Thoracic aorta (tissue), 2 donors: ENCODE results near the gene FDXACB1. TPM values are rescaled to one million over a fixed set of nuclear protein-coding genes. Genes with fewer than 3 reads are reported as not detected.

Experiments
- ATAC-seq: fragments of 150-250 bp; one replicate; pipeline ENCODE4 v1.8.0; 2017; ENCODE audit warnings: low read depth; ENCODE audit not compliant: insufficient number of reproducible peaks, low FRiP score
- DNase-seq: peaks from one replicate; pipeline ENCODE4 v3.0.0-alpha.2; 2020; ENCODE audit warnings: low spot score
- H3K27ac ChIP-seq, 2 donors: fragments of 200-600 bp; sonication (generic); 1 replicate in 1 of 2; 2 replicates in 1 of 2; pipeline ENCODE4 v1.5.1; 2016; ENCODE audit warnings: mild to moderate bottlenecking in 2 of 2, moderate library complexity in 2 of 2
- H3K27me3 ChIP-seq: fragments of 200-600 bp; sonication (generic); replicated peaks from 2 replicates; pipeline ENCODE4 v1.6.0; 2016; ENCODE audit warnings: mild to moderate bottlenecking; ENCODE audit not compliant: insufficient read depth
- H3K36me3 ChIP-seq: fragments of 200-600 bp; sonication (generic); one replicate; pipeline ENCODE4 v1.5.1; 2016
- H3K4me1 ChIP-seq, 2 donors: fragments of 200-600 bp; sonication (generic); 1 replicate in 1 of 2; 2 replicates in 1 of 2; pipeline versions ENCODE4 v1.5.1 to v1.6.0; 2016; ENCODE audit warnings: low read depth in 2 of 2, mild to moderate bottlenecking in 1 of 2; ENCODE audit not compliant: control insufficient read depth in 1 of 2
- H3K4me3 ChIP-seq: fragments of 200-600 bp; sonication (generic); 2 replicates; pipeline ENCODE4 v1.5.1; 2016; ENCODE audit warnings: mild to moderate bottlenecking
- H3K9me3 ChIP-seq: fragments of 200-600 bp; sonication (generic); 2 replicates; pipeline ENCODE4 v1.5.1; 2016
- CTCF ChIP-seq: fragments of 200-600 bp; sonication (generic); IDR thresholded peaks from one replicate; pipeline ENCODE4 v1.5.1; 2019; ENCODE audit warnings: antibody characterized with exemption
- total RNA-seq, 2 donors: library from RNA; depleted of rRNA; stranded (reverse); fragments of >200 nt; gene quantifications; one replicate each; pipeline versions ENCODE4 v1.1.0 to v1.2.3, GENCODE V29; 2016

The FDXACB1 gene
- total RNA-seq, 2 donors from 2014 or later, result 0.71 to 1.8 TPM

- Histone ChIP-seq H3K4me3 (peak overlapping the region; percentile 74), H3K36me3 (no peaks in the 10 kb centered on the region), H3K27ac (peak overlapping the region; percentile 94 to 96), H3K4me1 (peaks cover 4 to 19% of the 10 kb centered on the region in 2 donors), H3K27me3 (no peaks in the 10 kb centered on the region), H3K9me3 (no peaks in the 10 kb centered on the region)
- TF ChIP-seq CTCF, result no peak
- no peak for DNase-seq
- no peak for ATAC-seq
Measured at GRCh38 chr11:111879637-111879960, 634 bp upstream of the FDXACB1 start.

GRCh38 chr11:111878385-111878848 is 548 bp downstream of the FDXACB1 start:
- DNase-seq, result no peak
- Histone ChIP-seq H3K27ac (peak overlapping the region; percentile 94 to 96), H3K4me1 (peaks cover 4 to 19% of the 10 kb centered on the region in 2 donors), H3K36me3 (no peaks in the 10 kb centered on the region), H3K4me3 (peak overlapping the region; percentile 74), H3K9me3 (no peaks in the 10 kb centered on the region), H3K27me3 (no peaks in the 10 kb centered on the region)
- no peak for ATAC-seq
- no peak for TF ChIP-seq CTCF

- Histone ChIP-seq H3K27me3 (no peaks in the 10 kb centered on the region), H3K27ac (peak overlapping the region; percentile 87), H3K4me3 (peak overlapping the region; percentile 90), H3K4me1 (peaks cover 0 to 22% of the 10 kb centered on the region in 2 donors), H3K36me3 (peaks cover 8% of the 10 kb centered on the region), H3K9me3 (no peaks in the 10 kb centered on the region)
- TF ChIP-seq CTCF, result no peak
- ATAC-seq (no peak), DNase-seq (no peak)
Measured at GRCh38 chr11:111871693-111872161, 7.2 kb downstream of the FDXACB1 start.

- peak; percentile 22 for TF ChIP-seq CTCF
- Histone ChIP-seq H3K4me1 (peaks cover 0 to 22% of the 10 kb centered on the region in 2 donors), H3K36me3 (peaks cover 9% of the 10 kb centered on the region), H3K9me3 (no peaks in the 10 kb centered on the region), H3K4me3 (peak within 1 kb of the TSS; percentile 90), H3K27me3 (no peaks in the 10 kb centered on the region), H3K27ac (peak within 1 kb of the TSS; percentile 87)
- ATAC-seq (peak; percentile 66), DNase-seq (peak; percentile 47)
Measured at GRCh38 chr11:111870886-111871692, 7.9 kb downstream of the FDXACB1 start, which contains the start of gene ALG9. TSS of gene ALG9 (minus strand) at chr11:111871581. CDS start at chr11:111871482, 99 bp downstream.

- peak overlapping the region; percentile 87 for H3K27ac ChIP-seq
- ATAC-seq, result no peak
Measured at GRCh38 chr11:111870522-111870885, 8.5 kb downstream of the FDXACB1 start.

More at GRCh38 chr11:111870522-111870885, 8.5 kb downstream of the FDXACB1 start:
- Histone ChIP-seq H3K4me1 (peaks cover 0 to 22% of the 10 kb centered on the region in 2 donors), H3K9me3 (no peaks in the 10 kb centered on the region), H3K27me3 (no peaks in the 10 kb centered on the region), H3K36me3 (peaks cover 12% of the 10 kb centered on the region), H3K4me3 (peak overlapping the region; percentile 90)
- DNase-seq, result no peak
- no peak for TF ChIP-seq CTCF
